ENCODE data around the gene PLA2G4C.

The PLA2G4C gene, protein sequence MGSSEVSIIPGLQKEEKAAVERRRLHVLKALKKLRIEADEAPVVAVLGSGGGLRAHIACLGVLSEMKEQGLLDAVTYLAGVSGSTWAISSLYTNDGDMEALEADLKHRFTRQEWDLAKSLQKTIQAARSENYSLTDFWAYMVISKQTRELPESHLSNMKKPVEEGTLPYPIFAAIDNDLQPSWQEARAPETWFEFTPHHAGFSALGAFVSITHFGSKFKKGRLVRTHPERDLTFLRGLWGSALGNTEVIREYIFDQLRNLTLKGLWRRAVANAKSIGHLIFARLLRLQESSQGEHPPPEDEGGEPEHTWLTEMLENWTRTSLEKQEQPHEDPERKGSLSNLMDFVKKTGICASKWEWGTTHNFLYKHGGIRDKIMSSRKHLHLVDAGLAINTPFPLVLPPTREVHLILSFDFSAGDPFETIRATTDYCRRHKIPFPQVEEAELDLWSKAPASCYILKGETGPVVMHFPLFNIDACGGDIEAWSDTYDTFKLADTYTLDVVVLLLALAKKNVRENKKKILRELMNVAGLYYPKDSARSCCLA

DNA sequence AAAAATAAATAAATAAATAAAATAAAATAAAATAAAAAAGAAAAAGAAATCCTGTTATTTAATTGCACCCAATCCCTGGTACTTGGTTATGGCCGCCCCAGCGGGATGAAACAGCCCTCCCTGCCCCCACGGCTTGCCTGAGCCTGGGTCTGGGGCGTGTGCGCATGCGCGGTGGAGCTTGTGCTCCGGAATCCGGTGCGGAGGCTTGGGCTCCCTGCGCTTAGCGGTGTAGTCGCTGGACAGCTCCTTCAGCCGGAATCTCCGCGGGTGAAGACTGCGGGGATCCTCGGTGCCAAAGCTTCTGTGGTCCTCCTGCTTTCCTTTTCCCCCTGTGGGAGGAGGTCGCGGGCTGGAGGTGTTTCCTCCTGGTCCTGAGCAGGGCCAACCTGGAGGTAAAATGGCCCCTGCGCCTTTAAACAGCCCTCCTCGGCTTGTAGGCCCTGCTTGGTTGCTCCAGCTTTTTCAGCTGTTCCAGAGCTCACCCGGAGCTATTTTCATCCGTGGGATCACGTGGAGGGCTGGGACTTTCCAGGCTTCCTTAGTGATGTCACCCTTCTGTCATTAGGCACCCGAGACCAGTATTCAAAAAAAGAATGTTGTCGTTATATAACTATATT lies at the start of gene PLA2G4C:
PLA2G4C (minus strand) TSS at position 468 of the 617 bp plus-strand sequence. CDS start 4,288 bp downstream, outside the sequence.
- peak; percentile 87 for DNase-seq (ENCODE audit: low read depth)

DNA sequence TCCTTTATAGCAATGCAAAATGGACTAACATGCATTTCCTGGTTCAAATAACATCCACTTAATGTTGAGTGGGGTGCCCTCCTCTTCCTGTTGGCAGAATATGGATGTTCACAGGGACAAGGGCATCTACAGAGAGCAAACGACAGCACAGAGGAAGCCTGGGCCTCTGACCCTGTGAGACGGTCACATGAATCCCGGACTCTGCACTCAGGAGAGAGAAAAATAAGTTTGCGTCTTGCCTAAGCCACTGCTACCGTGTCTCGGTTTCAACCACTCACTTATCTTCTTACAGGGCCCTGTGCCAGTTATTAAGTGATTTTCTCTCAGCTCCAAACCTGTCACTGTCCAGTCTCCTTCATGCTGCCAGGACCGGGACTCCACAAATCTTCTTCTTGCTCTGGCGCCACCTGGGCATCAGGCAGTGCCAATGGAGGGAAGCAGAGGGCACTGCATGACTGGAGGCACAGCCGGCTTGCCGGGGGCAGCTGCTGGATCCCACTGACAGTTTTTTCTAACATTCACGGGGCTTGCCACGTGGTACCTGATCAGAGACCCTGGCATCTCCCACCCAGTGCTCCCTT lies 47.7 kb upstream of the PLA2G4C start:
- DNase-seq (ENCODE audit: low read depth), result no peak

DNA sequence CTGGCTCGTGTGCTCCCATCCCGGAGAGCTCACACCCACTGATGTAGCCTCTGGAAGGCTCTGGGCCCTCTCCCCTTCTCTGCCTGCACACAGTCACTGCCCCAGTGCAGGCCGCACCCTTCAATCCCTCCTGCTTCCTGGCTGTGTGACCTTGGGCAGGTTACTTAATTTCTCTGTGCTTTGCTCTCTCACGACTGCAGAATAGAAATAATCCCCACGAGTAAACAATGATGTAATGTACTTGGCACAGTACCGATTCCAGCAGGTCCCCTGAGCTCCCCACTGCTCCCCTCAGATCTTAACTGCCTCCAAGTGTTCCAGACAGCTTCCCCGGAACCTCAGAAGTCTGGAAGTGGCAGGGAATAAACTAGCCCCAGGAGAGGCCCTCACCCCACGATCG lies 43.4 kb upstream of the PLA2G4C start:
- DNase-seq (ENCODE audit: low read depth), result peak; percentile 67

DNA sequence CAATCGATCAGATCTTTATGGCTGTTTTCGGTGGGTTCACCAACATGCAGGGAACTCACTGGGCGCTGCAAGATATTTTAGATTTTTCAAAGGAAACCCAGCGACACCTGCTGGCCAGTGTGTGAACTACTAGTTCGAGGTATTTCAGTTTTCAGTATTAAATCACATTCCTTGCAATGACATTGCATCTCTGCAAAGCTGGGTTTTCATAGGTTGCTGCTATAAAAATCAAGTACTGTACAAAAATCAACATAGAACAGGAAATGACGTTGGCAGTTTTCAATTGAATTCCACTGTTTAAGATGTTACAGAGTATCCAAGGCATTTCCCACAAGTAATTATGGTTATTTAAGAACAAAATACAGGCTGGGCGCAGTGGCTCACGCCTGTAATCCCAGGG lies 41.9 kb upstream of the PLA2G4C start:
- peak; percentile 93 for DNase-seq (ENCODE audit: low read depth)

DNA sequence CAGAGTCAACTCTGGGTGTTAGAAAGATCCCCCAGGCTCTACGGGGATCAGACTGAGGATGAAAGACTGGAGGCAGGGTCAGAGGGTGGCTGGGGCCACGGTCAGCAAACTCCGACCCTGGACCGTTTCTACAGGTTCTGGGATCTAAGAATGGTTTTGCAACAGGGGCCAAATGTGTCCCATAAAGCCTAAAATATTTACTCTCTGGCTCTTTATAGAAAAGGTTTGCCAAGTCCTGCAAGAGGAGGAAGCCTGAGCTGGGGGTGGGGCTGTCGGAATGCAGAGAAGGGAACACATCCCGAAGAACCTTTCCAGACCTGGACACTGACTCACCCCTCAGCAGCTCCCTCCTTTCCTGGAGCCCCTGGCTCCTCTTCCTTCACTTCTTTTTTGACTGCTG lies 38.8 kb upstream of the PLA2G4C start:
- no peak for DNase-seq (ENCODE audit: low read depth)

- DNase-seq (ENCODE audit: low read depth), result no peak
Measured at GRCh38 chr19:48148576-48148975, 38.0 kb upstream of the PLA2G4C start.

GRCh38 chr19:48147597-48148175 lies 37.1 kb upstream of the PLA2G4C start:
- DNase-seq (ENCODE audit: low read depth), result no peak

DNA sequence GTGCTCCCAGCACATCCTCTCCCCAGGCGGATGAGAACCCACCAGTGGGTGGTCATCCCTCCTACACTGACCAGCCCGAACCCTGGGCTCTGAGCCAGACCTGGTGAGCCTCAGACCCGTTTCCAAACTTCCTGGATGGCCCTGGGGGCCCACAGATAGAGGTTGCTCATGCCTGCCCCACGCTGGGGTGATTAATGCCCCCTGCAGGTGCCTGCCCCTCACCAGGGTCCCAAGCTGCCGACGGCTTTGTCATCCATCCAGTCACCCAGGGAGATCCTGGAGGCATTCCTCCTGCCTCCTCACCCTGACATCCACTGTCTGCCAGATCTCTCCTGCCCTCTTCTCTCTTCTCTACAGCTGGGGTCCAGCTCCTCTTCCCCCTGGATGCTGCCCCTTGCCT lies 28.4 kb upstream of the PLA2G4C start:
- no peak for DNase-seq (ENCODE audit: low read depth)

DNA sequence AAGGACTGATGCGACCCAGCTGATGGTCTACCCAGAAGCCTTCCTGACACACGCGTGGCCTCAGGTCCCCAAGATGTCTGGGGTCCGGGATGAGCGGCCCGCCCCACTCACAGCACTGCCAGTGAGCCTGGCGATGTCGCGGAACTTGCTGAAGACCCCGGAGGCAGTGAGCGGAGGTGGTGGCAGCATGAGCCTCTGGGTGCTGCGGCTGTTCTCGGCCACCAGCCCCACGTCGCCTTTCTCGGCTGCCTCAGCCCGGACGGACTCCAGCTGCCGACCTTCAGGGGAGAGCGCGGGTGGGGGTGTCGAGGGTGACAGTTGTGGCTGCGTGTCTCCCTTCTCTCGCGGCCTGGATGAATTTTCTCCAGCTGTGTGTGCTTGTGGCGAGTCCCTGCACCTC lies 26.8 kb upstream of the PLA2G4C start:
- DNase-seq (ENCODE audit: low read depth), result no peak

GRCh38 chr19:48136547-48136946 lies 25.9 kb upstream of the PLA2G4C start:
- DNase-seq (ENCODE audit: low read depth), result no peak

- no peak for DNase-seq (ENCODE audit: low read depth)
Measured at GRCh38 chr19:48135411-48135810, 24.8 kb upstream of the PLA2G4C start.

- DNase-seq (ENCODE audit: low read depth), result no peak
Measured at GRCh38 chr19:48133094-48133493, 22.5 kb upstream of the PLA2G4C start.

DNA sequence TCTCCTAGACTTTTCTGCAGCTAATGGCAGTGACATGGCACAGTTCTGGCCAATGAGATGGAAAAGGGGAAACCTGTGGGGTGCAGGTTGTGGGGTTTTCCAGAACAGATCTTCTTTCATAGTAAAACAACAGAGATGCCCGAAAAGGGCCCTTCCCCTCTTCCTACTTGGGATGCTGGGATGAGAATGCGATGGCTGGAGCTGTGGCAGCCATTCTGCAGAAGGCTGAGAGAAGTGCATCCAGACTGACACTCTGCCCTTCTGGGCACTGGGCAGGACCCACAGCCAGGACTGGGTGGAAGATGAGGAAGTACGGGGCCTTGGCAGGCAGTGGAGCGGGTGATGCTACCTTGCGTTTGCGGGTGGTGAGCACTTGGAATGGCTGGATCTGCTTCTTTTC lies 16.9 kb upstream of the PLA2G4C start:
- no peak for DNase-seq (ENCODE audit: low read depth)

DNA sequence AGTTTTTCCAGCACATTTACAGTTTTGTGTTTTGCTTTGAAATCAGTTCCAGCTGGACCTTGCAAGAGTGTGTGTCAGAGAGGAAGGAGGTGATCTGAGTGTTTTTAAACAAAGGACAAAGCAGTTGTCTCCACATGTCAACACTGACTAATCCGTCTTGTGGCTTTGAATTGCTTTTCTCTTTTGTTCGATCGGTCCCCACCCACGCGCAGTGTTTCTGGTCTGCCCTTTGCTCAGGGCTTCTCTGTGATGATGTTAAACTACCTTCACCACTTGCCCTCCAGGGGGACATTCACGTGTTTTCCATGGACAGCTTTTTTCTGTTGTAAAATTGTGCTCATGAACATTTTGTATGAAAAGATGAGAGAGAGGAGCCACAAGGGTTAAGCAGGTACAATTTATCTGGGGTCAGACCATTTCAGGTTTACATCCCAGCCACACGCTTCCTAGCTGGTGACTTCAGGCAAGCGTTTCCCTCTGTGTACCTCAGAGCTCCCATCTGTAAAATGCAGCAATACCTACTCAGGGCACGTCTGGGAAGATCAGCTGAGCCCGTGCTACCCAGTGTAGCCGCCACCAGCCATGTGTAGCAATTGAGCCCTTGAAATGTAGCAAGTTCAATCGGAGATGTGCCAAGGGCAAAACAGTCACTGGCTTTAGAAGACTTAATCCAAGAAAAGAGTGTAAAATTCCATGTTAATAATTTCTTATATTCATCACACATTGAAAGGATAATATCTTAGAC lies 13.5 kb upstream of the PLA2G4C start:
- peak; percentile 46 for DNase-seq (ENCODE audit: low read depth)

GRCh38 chr19:48122421-48122820 lies 11.8 kb upstream of the PLA2G4C start:
- no peak for DNase-seq (ENCODE audit: low read depth)

GRCh38 chr19:48121909-48122371 lies 11.3 kb upstream of the PLA2G4C start:
- DNase-seq (ENCODE audit: low read depth), result peak; percentile 47

DNA sequence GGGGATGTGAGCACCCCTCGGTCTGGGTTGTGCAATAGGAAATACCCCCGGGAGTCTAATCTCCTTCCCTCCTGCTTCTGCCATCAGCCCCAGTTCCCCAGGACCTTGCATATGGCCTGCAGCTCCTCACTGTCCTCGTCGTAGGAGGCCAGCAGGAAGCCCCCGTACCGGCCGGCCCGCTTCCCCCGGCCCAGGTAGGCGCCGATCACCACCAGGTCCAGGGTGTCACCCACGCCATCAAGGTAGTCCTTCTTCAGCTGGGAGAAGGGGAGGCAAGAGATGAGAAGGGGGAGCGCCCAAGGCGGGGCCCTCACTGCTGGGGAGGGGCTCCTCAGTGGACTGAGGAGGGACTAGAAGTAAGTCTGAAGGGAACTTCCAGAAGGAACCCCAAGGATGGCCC lies 10.4 kb upstream of the PLA2G4C start:
- DNase-seq (ENCODE audit: low read depth), result no peak

DNA sequence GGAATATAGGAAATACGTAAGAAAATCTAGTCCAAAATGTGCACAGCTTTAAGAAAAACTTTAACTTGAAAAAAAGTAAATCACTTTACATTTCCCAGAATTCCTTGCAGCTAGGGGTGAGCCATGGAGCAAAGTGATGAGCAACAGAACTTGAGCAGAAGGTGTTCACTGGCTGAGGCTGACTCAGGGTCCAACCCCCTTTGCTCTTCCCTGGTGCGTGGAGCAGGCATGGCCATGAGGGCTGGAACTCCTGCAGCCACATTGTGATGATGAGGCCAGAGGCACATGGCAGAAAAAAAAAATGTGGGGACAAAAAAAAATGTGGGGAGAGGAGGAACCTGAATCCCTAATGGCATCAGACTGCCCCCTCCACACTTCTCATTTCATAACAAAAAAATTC lies 9.9 kb upstream of the PLA2G4C start:
- DNase-seq (ENCODE audit: low read depth), result peak; percentile 20

DNA sequence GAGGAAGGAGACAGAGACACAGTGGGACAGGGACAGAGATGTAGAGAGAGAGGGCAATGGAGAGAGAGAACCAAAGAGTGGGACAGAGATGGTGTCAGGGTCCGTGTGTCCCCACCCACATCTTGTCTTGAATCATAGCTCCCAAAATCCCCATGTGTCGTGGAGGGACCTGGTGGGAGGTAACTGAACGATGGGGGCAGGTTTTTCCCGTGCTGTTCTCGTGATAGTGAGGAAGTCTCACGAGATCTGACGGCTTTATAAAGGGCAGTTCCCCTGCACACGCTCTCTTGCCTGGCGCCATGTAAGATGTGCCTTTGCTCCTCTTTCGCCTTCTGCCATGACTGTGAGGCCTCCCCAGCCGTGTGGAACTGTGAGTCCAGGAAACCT lies 7.5 kb upstream of the PLA2G4C start:
- no peak for DNase-seq (ENCODE audit: low read depth)

GRCh38 chr19:48117515-48118130 lies 7.0 kb upstream of the PLA2G4C start:
- DNase-seq (ENCODE audit: low read depth), result no peak

GRCh38 chr19:48113190-48113917 lies 2.7 kb upstream of the PLA2G4C start:
- DNase-seq (ENCODE audit: low read depth), result peak; percentile 28

Data from iris pigment epithelial cell (primary cell).